Stimulated activated CD4-positive, alpha-beta T cell treated with anti-CD3 and anti-CD28 coated beads, Interleukin-1b, Interleukin-23, amount 100 ng/mL, for 24 hours (primary cell): ENCODE measurements around the gene PARG.
"Not testable (repeated sequence)": the region's sequence is repeated elsewhere in the genome, so short reads cannot be mapped to it uniquely, and the experiment has no call there.

Experiments
- DNase-seq, 4 experiments: peaks; one replicate each; pipeline ENCODE4 v3.0.0-alpha.2; 2020; ENCODE audit warnings: low read depth in 4 of 4, low spot score in 1 of 4

PARG gene

GRCh38 chr10:49908290-49909080 lies 33.3 kb downstream of the PARG start:
- DNase-seq = not testable (repeated sequence)

DNA sequence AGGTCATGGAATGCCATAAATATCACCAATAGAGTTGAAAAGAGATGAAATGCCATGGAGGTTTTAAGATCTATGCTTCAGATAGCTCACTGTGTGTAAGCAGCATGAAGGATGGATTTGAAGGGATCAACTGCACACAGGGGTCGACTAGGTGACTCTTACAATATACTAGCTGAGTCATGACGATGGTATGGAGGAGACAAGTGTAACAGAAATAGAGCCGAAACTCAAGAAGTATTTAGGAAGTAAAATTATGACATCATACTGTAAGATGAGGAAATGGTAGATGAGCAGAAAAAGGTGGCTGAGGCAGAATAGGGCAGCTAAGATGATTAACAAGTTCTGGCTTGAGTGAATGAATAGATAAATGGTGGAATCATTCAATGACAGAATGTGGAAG lies 38.0 kb downstream of the PARG start:
- DNase-seq = not testable (repeated sequence)

DNA sequence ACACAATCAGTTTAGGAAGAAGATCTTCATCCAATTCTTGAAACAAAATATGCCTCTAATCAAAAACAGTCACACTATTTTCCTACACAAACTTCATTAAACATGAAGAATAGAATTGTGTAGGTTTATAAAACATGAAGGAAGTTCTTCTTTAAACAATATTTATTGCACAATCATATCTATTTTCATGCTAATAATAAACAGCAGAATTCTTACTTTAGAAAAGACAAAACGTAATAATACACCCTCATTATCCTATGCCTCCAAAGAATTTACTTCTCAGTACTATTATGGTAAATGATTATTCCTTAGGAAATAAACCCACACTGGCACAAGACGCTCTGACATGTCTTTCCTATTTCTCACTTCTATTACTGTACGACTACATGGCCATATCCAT lies 41.4 kb downstream of the PARG start:
- DNase-seq = not testable (repeated sequence)

DNA sequence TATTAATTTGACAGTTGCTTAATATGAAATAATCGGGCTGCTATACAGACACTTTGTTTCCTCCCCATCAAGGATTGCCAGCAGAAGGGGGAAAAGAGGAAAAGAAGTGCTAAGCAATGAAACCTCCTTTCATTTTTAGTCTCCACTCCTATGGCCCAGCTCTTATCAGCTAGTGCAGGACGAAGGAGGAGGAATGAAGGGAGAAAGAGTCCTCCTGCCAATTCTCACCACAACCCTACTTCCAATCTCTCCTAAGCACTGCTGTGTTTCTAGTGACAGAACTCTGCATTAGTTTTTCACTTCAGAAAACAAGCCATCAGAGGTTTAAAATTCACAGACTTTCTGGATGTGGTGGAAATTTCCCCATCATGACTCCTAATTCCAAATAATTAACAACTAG lies 41.8 kb downstream of the PARG start:
- DNase-seq = not testable (repeated sequence)

DNA sequence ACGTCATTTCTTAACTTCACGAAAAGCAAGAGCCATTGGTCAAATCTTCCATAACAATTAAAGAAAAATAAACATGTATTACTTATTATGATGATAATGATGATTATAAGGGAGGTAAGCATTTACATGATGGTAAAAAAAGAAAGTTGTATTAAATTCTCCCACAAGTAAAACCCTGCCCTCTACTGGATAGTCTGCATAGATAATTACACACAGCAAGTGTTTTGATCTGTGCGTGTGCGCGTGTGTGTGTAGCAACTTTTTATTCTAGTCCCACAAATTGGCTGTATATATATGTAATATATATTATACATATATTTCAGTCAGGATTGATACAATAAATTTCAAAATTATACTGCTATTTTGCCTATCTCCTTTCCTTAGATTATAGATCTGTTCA lies 51.8 kb downstream of the PARG start:
- not testable (repeated sequence) for DNase-seq

DNA sequence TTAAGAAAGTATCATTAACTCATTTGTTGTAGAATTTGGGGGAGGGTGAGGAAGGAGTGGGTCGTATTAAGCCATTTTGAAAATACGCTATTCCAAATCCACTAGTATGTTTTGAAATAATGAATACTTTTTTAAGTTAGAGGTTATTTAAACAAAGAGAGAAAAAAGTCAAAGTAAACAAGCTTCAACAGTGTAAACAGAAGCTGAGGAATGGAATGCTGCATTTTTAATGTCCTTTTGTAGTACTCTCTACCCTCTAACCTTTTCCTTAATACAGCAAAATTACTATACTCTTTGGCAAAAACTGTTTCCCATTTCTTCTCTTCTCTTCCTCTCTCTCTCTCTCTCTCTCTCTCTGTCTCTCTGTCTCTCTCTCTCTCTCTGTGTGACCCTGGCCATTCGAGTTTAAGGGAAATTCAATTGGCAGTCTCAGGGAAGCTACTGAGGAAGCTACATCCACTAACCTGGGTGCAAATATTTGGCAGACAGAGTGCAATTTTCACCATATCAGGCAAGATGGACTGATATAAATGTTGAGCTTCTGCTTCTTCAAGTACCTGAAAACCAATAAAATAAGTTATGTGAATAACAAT lies 57.0 kb downstream of the PARG start:
- DNase-seq = not testable (repeated sequence)

DNA sequence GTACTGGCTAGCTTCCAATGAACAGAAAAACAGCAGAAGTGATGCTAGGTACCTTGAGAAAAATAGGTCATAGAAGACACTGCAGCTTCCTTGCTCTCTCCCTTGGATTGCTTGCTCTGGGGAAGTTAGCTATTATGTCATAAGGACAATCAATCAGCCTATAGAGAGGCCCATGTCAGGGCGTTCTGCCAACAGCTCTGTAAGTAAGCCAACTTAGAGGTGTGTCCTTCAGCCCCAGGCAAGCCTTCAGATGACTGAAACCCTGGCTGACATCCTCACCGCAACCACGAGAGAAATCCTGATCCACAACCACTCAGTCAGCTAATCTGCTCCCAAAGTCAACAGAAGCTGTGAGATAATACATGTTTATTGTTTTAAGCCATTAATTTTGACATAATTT lies 58.0 kb downstream of the PARG start:
- not testable (repeated sequence) for DNase-seq

GRCh38 chr10:49882327-49882726 lies 59.5 kb downstream of the PARG start:
- not testable (repeated sequence) for DNase-seq

DNA sequence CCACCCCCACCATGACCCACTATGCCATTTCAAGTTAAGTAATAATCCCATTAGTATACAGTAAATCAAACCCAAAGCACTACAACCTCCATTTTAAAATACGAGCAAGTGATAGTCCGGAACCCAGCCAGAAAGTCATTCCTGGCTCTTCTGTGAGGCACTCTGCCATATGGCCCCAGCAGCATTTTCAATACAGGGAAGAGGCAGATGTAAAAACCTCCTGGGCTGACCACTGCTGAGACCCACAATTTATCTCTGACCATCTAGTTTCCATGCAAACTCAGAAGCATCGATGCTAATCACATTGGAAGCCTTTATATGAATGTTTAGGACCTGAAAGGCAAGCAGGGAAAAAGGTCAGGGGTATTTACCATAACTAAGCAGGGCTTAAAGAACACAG lies 69.1 kb downstream of the PARG start:
- not testable (repeated sequence) for DNase-seq

DNA sequence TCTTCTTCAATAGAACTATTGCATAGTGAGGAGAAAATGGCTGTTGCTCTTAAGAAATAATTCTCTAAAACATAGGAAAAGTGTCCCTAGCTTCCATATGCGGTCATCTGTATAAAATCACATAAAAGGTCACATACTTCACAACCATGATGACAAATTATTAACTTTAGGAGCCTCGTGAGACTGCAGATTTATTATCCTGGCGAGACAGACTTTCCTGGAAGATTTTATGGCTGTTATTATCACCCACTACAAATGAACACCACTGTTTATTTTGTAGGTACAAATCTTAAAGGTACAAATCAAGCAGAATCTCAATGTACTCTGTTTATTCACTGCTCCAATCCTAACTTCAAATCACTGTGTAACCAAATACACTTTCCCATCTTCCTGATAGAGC lies 70.4 kb downstream of the PARG start:
- not testable (repeated sequence) for DNase-seq

GRCh38 chr10:49859933-49860332 lies 81.9 kb downstream of the PARG start:
- DNase-seq = not testable (repeated sequence)

DNA sequence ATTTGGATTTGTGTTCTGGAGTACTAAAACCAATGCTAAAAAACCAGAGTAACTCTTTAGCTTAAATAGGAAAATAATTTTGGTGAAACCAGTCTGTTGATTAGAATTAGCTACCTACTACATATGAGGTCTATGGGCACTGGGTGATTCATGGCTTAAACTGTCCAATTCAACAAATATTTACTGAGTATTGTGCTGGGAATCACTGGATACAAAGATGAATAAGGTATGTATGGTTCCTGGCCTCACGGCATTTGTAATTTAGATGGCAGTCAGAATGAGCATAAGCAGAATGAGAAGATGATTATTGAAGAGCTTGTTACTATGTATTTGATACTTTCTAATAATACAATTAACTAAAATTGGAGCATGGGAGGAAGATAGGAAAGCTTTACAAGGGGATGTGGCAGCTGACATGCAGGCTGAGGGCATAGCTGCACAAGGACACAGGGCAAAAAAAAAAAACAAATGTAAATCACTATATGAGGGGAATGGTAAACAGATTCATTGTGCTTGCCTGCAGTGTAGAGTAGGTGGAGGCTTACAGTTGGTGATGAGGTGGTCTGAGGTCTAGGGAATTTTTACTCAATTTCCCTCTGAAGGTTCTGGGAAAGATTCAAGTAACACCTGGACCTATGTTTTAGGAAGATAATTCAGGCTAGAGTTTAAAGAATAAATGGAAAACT lies 83.0 kb downstream of the PARG start:
- DNase-seq = not testable (repeated sequence)

GRCh38 chr10:49849520-49849919 lies 92.3 kb downstream of the PARG start:
- not testable (repeated sequence) for DNase-seq

DNA sequence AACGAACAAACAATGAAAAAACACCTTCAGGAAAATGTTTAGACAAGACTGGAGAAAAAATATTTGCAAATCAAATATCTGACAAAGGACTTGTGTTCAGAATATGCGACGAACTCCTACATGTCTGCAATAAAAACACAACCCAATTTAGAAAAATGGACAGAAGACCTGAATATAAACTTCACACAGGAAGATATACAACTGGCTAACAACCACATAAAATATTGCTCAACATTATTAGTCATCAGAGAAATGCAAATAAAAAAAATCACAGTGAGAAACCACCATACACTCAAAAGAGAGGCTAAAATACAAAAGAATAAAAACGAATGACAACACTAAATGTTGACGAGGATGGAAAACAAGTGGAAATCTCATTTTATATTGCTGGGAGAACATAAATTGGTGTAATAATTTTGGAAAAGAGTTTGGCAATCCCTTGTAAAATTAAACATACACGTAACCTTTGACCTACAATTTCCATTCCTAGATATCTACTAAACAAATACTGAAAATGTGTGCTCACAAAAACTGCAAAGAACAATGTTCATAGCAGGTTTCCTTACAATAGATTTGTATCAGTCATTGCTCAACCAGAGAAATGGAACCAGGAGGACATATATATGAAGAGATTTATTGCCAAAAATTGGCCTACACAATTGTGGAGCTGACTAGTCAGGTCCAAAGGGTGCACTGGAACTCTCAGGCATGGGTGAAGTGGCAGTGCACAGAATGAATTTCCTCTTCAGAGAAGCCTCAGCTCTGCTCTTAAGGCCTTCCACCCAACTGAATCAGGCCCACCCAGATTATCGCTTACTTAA lies 96.8 kb downstream of the PARG start:
- DNase-seq = no peak

DNA sequence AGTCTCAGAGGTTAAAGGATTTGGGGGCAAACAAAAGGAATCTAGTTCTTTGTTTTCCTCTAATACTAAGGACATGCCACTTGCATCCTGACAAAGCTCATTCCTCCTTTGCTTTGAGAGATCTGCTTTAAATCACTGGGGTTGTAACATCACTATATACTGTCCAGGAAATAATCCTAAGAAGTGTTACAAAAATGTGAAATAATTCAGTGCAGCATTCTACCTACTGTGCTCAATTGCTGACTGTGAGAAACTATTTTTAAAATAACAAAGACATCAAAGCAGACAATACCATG lies 99.5 kb downstream of the PARG start:
- DNase-seq = not testable (repeated sequence)

DNA sequence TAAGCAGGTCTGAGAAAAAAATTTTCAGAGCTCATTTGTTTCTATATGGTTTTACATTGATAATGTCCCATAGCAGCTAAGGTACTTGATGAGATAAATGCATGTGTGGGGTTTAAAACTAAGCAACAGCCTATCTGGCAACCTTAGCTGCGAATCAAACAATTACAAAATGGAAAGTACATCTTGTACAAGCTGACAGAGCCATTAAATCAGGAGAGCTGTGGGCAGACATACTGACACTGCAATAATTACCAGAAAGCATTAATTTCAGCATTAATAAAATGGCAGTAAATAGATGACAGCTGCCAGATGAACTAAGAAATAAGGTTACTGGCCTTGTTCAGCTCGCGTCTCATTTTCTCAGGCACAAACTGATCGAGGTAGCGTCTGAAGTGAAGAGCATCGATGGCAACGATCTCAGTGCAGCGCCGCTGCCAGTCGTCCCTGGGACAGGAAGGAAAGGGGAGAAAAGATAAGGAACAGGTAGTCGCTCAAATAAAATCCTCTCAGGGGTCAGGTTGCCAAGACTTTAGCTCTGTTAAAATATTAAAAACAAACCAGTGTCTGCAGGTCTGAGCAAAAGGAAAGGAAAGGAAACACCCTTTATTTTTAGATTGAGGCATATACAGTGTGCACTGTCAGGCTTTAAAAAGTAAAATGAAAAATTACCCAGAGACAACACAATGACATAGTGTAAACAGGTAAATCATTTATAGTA lies 100.1 kb downstream of the PARG start:
- DNase-seq = no peak

GRCh38 chr10:49837685-49838084 lies 104.1 kb downstream of the PARG start:
- DNase-seq = no peak

- DNase-seq = no peak
These were observed 104.8 kb downstream of the PARG start for GRCh38 chr10:49837051-49837478.

GRCh38 chr10:49834976-49835375 lies 106.9 kb downstream of the PARG start:
- no peak for DNase-seq

GRCh38 chr10:49834201-49834600 lies 107.6 kb downstream of the PARG start:
- DNase-seq = no peak

DNA sequence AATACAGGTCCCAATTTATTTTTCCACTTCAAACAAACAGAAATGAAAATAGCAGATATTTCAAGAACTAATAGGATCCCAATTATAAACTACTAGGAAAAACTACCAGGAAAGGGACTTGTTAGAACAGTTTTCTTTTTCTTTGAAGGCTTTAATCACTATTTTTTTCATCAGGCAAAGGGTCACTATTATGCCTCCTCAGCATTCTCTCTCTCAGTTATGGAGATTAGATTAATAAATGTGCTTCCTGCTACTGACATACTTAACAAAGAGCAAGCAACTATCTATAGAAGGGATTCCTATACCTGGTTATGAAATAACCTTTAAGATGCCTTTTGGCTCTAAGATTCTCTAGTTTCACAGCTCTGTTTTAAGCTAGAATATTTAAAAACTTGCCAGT lies 108.7 kb downstream of the PARG start:
- DNase-seq = no peak
